Smooth muscle cell of bladder (primary cell): Measurements from ENCODE around the gene C12orf54. TPM values are rescaled to one million over a fixed set of nuclear protein-coding genes. Genes with fewer than 3 reads are reported as not detected.

Experiments
- total RNA-seq: library from RNA; depleted of rRNA; stranded (reverse); fragments of >200 nt; gene quantifications from 2 replicates; pipeline ENCODE4 v1.2.3, GENCODE V29; 2014

The C12orf54 gene
- not detected in 2 replicates for total RNA-seq

GRCh38 chr12:48482198-48482597 lies at the start of gene C12orf54:
C12orf54 (plus strand) TSS chr12:48482498; CDS start chr12:48483297, 799 bp downstream.

GRCh38 chr12:48472259-48472658 lies 10.0 kb upstream of the C12orf54 start, which contains the start of gene ANP32D:
ANP32D (plus strand) TSS chr12:48472559; CDS start chr12:48472665, 106 bp downstream.

GRCh38 chr12:48525332-48525731 lies 43.0 kb downstream of the C12orf54 start, which contains the start of gene OR8S1:
OR8S1 (plus strand) TSS chr12:48525632; CDS start chr12:48525632, 0 bp downstream.

Other genes starting within 250 kb of the C12orf54 start
- gene ZNF641, start 131.6 kb upstream of the C12orf54 start, total RNA-seq: 10.2 and 17.2 TPM in 2 replicates
- gene ANP32D, start 9.9 kb upstream of the C12orf54 start, total RNA-seq: not detected in 2 replicates
- gene OR8S1, start 43.1 kb downstream of the C12orf54 start, total RNA-seq: not detected in 2 replicates
- gene LALBA, start 87.5 kb downstream of the C12orf54 start, total RNA-seq: not detected in 2 replicates
- gene KANSL2, start 199.7 kb downstream of the C12orf54 start, total RNA-seq: 33.1 and 38.0 TPM in 2 replicates
- gene CCNT1, start 234.2 kb downstream of the C12orf54 start, total RNA-seq: 19.1 and 22.9 TPM in 2 replicates